HG02884 (cell line): ENCODE measurements around the gene UBE2Q2.

ENCODE experiments used
- ATAC-seq: cut with Tn5 transposase; IDR thresholded peaks from one replicate; pipeline ENCODE4 v1.9.1; 2021; ENCODE audit warnings: mild to moderate bottlenecking, moderate library complexity; ENCODE audit not compliant: unreplicated experiment

The UBE2Q2 gene

DNA sequence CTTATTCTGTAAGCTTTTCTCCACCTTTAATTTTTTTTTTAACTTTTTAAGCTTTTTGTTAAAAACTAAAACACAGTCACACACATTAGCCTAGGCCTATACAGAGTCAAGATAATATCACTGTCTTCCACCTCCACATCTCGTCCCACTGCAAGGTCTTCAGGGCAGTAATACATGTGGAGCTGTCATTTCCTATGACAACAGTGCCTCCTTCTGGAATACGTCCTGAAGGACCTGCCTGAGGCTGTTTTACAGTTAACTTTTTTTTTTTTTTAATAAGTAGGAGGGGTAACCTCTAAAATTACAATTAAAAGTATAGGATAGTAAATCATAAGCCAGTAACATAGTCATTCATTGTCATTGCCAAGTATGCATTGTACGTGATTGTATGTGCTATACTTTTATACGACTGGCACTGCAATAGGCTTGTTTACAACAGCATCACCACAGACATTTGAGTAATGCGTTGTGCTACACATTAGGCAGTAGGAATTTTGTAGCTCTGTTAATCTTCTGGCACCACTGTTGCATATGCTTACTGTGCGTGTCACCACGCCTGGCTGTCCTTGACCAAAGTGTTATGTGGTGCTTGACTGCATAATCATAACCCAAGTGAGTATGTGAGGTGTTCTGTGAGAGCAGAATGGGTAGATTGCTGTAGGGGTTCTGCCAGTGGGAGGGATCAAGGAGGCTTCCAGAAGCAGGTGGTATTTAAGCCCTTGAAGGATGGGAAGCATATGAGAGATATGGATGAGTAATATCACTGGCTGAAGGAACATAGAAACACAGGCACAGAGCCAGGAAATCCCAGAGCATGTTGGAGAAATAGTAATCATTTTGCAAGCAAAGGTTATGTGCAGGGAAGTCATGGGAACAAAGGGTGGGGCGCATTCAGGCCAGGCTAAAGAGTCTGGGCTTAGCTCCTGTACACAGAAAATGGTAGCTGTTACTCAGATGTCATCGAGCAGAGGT lies 78.8 kb downstream of the UBE2Q2 start:
- no peak for ATAC-seq

DNA sequence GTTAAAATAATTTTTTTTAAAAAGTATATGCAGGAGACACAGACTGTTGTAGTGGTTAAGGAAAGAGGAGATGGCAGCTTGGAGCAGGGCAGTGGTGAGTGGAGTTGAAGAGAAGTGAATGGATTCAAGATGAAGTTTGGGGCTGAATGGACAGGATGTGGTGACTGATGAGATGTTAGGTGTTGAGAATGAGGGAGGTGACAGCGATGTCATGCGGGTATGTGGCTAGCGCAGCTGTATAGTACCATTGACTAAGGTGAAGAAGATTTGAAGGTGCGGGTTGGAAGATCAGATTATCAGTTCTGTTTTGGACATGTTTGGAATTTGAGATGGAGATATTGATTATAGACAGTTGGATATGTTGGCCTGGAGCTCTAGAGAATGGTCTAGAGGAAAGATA lies 80.5 kb downstream of the UBE2Q2 start:
- no peak for ATAC-seq

DNA sequence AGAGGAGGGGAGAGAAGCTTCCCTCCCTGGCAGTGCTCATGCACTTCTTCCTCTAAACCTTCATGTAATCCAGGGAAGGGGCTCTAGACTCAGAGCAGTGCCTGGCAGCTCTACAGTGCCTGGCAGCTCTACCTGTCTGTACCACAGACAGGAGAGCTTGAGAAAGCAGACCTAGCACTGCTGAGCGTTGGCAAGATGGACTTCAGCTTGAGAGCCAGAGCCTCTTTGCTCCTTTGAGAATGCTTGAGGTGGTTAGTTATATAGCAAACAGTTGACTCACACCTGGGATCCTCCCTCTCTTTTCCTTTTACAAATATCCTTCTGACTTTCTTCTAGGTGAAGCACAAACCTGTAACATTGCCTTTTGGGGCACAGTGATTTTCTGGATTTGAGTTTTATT lies 81.3 kb downstream of the UBE2Q2 start:
- ATAC-seq: no peak

GRCh38 chr15:75925440-75925839 lies 82.2 kb downstream of the UBE2Q2 start:
- no peak for ATAC-seq

GRCh38 chr15:75926931-75927330 lies 83.7 kb downstream of the UBE2Q2 start:
- no peak for ATAC-seq

DNA sequence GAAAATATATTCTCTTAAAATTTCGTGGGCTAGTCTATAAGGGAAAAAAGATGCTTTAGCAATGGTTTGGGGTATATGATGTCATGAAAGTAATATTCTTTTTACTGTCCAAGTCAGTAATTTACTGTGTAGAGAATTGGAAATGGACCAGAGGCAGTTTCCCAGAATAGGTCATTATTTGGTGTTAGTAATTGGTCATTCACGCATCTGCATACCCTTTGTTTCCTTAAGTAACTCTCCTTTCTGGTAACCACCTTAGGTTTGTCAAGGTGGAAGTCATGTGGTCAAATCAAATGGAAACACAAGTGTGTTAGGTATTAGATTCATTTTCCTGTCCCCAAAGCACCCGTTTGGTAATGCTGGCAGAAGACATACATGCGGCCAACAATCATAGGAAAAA lies 84.4 kb downstream of the UBE2Q2 start:
- ATAC-seq: no peak

GRCh38 chr15:75928680-75929608 lies 85.7 kb downstream of the UBE2Q2 start:
- ATAC-seq: no peak

DNA sequence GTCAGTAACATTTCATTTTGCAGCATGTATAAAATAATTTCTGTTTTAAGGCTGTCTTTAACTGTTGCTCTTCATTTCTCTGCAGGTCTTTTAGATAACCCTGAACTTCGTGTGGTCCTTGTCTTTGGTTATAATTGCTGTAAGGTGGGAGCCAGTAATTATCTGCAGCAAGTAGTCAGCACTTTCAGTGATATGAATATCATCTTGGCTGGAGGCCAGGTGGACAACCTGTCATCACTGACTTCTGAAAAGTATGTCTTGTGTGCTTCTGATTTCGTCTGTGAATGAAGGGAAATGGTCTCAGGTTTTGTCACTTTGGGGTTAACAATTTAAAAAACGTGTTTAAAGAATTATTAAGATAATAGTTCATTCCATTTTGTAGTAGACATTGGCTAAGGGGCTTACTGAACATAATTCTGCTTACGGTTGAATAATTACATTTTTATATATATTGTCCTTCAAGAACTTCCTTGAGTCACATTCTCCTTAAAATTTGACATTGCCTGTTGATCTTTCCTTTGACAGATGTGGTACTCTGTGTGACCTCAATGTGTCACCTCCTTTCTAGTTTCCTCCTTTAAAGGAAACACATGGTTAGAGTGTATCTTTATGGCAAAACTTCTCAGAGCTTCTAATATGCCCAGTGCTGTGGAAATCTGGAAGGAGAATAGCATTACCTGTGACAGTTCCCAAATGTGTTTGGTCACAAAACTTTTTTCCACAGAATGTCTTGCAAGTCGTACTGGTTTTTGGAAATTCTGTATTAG lies 86.7 kb downstream of the UBE2Q2 start:
- ATAC-seq: no peak

GRCh38 chr15:75930866-75931265 lies 87.6 kb downstream of the UBE2Q2 start:
- ATAC-seq: no peak

DNA sequence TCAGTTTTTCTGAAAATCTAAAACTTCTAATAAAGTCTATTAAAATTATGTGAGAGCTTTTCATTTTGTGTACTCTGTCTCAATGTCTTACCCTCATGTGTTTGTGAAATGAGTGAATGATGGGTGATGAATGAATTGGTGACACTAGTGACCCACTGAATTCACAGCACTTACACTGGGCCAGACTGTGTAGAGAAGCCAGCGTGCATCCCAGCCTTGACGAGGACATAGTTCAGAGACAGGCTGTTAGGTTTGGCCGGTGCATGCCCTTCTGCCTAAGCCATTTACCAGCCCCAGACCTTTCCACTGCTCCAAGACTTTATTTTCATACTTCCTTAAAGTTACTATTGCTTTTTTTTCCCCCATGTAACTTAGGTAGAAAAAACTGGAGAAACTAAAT lies 99.2 kb downstream of the UBE2Q2 start:
- ATAC-seq: no peak

- ATAC-seq: no peak
Observed at GRCh38 chr15:75943246-75943645, 100.0 kb downstream of the UBE2Q2 start.

GRCh38 chr15:75943713-75944215 lies 100.5 kb downstream of the UBE2Q2 start:
- no peak for ATAC-seq

GRCh38 chr15:75945953-75946352 lies 102.7 kb downstream of the UBE2Q2 start:
- ATAC-seq: no peak

DNA sequence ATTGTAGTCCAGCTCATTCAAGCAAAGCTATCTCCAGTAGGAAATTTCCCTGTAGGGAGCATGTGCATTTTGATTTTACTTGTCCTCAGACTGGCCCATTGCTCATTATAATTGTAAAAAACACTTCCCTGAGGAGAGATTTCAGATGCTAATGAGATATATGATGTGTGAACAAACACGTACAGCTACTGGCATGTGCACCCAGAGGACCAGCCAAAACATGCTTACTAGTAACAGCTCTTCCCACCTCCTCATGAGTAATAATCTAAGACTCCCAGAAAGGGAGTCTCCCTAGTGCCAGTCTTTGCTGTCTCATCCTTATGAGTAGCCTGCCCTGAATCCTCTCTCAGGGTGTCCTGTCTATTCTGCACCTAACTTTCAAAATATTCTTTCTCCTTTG lies 103.8 kb downstream of the UBE2Q2 start:
- ATAC-seq: no peak

DNA sequence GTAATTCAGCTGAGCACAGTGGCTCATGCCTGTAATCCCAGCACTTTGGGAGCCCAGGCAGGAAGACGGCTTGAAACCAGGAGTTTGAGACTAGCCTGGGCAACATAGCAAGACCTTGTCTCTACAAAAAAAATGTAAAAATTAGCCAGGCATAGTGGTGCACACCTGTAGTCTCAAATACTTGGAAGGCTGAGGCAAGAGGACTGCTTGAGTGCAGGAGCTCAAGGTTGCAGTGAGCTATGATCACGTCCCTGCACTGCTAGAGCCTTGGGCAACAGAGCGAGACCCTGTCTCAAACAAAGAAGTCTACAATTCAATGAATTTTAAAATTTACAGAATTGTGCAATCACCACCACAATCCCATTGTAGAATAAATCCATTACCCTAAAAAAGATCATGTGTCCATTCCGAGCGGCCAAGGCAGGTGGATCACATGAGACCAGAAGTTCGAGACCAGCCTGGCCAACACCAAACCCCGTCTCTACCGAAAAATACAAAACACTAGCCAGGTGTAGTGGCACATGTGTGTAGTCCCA lies 105.6 kb downstream of the UBE2Q2 start:
- no peak for ATAC-seq
